ENCODE data around the gene RREB1. TPM values are rescaled to one million over a fixed set of nuclear protein-coding genes. Genes with fewer than 3 reads are reported as not detected.

Gene RREB1
- total and polyA plus RNA-seq, 2 donors (not counting 3 experiments of a cell fraction or from before 2014, with no cell fraction given): 3.7 to 33.0 TPM

DNA sequence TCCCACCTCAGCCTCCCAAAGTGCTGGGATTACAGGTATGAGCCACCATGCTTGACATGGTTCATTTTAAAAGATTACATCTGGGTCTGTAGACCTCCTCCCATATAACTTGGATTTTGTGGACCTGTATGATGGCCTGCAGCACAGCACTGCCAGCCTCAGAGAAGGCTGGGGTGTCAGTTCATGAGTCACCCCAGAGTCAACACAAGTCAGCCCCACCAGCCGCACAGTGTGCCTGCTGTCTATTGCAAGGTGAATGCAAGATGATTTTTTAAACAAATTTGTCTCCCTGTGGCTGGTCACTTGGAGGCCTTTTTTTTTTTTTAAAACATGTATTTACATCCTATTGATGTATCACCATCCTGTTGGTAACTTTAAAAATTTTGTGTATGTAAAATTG is 76.7 kb downstream of the RREB1 start:
- TF ChIP-seq POLR2A (IDR thresholded peaks at IDR 0.05; ENCODE audit: low read depth, low read length) (no peak), MYC (IDR thresholded peaks at IDR 0.05; ENCODE audit: low read depth, low read length) (no peak), JUN (IDR thresholded peaks at IDR 0.05; ENCODE audit: borderline replicate concordance, insufficient read depth, insufficient read length, low read depth) (no peak), POLR2AphosphoS5 (IDR thresholded peaks at IDR 0.05; ENCODE audit: insufficient read depth, low read depth, low read length) (no peak), GATA2 (IDR thresholded peaks at IDR 0.05; ENCODE audit: insufficient read depth, insufficient read length, low read depth, low read length) (no peak), FOS (IDR thresholded peaks at IDR 0.05; ENCODE audit: borderline replicate concordance, insufficient read depth, low read length) (no peak), MAX (IDR thresholded peaks at IDR 0.05; ENCODE audit: insufficient read depth, insufficient read length) (no peak), EZH2 (IDR thresholded peaks at IDR 0.05; ENCODE audit: borderline replicate concordance, low read depth, low read length, severe bottlenecking) (no peak)
- TF ChIP-seq, protein P1, sequence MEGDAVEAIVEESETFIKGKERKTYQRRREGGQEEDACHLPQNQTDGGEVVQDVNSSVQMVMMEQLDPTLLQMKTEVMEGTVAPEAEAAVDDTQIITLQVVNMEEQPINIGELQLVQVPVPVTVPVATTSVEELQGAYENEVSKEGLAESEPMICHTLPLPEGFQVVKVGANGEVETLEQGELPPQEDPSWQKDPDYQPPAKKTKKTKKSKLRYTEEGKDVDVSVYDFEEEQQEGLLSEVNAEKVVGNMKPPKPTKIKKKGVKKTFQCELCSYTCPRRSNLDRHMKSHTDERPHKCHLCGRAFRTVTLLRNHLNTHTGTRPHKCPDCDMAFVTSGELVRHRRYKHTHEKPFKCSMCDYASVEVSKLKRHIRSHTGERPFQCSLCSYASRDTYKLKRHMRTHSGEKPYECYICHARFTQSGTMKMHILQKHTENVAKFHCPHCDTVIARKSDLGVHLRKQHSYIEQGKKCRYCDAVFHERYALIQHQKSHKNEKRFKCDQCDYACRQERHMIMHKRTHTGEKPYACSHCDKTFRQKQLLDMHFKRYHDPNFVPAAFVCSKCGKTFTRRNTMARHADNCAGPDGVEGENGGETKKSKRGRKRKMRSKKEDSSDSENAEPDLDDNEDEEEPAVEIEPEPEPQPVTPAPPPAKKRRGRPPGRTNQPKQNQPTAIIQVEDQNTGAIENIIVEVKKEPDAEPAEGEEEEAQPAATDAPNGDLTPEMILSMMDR (IDR thresholded peaks at IDR 0.05; ENCODE audit: extremely low read depth in 1 of 2, insufficient read depth in 1 of 2, low read depth in 1 of 2, low read length in 2 of 2): no peak

More for the DNA sequence above, 76.7 kb downstream of the RREB1 start:
- Histone ChIP-seq H2AFZ (ENCODE audit: low read depth, low read length) (no peak overlapping the region), H3K4me3 (replicated peaks in 1 of 3; ENCODE audit: insufficient read depth in 1 of 3, low read depth in 1 of 3, low read length in 3 of 3) (no peak overlapping the region), H3K9ac (replicated peaks; ENCODE audit: extremely low read depth, insufficient read depth, low read length) (no peak overlapping the region), H3K79me2 (ENCODE audit: control insufficient read depth, insufficient read depth, low read length) (no peaks in the 10 kb centered on the region), H3K4me1 (ENCODE audit: control insufficient read depth, extremely low read depth, insufficient read depth, low read length) (no peaks in the 10 kb centered on the region), H3K9me1 (replicated peaks; ENCODE audit: control insufficient read depth, extremely low read depth, insufficient read depth, low read length) (no peaks in the 10 kb centered on the region), H3K4me2 (ENCODE audit: insufficient read depth, low read length) (no peak overlapping the region), H3K27ac (ENCODE audit: insufficient read depth, low read depth, low read length) (no peak overlapping the region), H3K9me3 (replicated peaks; ENCODE audit: control insufficient read depth, insufficient read depth, low read length) (no peaks in the 10 kb centered on the region), H3K27me3 (ENCODE audit: control insufficient read depth in 2 of 2, insufficient read depth in 2 of 2, low read length in 2 of 2) (no peaks in the 10 kb centered on the region), H4K20me1 (replicated peaks; ENCODE audit: control insufficient read depth, extremely low read depth, insufficient read depth, low read length) (no peaks in the 10 kb centered on the region), H3K36me3 (ENCODE audit: control insufficient read depth in 2 of 2, extremely low read depth in 1 of 2, insufficient read depth in 2 of 2, low read length in 2 of 2) (peaks cover 12 to 25% of the 10 kb centered on the region in 2 experiments)
- ChIA-PET POLR2A (no interaction called here), CTCF (no interaction called here)
- BruUV-seq (replicated peaks): no TSS peak
- intact Hi-C loops (cut with micrococcal nuclease) (no loop called here), dilution Hi-C loops (cut with MboI; ENCODE audit: extremely low pct_ligation_motif_present, low sequenced_read_pairs) (no loop called here)
- no peak for DNase-seq (ENCODE audit: low read depth, low spot score)
- no peak for FAIRE-seq

All from endothelial cell of umbilical vein (primary cell).